ENCODE data around the gene PLEKHH1.
"Not testable (repeated sequence)": the region's sequence is repeated elsewhere in the genome, so short reads cannot be mapped to it uniquely, and the experiment has no call there.

The PLEKHH1 gene

DNA sequence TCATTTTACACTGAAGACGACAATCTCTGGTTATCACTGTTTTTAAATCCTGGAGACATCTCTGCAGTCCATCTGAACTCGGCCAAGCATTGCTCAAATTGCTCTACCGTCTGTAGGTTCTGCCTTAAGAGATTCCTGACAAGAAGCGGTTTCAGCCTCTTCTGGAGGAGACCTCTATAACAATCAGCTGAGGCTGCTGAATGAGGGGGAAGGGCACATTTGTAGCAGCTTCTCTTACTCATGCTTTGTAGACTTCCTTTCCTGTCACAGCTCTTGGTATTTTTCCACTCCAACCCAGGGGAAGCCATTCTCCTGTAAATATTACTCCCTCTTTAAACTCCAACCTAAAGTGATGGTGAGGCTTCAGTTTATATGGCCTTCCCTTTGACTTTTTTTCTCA, 89.6 kb downstream of the PLEKHH1 start:
- no peak for DNase-seq (ENCODE audit: low read depth in 2 of 2)

DNA sequence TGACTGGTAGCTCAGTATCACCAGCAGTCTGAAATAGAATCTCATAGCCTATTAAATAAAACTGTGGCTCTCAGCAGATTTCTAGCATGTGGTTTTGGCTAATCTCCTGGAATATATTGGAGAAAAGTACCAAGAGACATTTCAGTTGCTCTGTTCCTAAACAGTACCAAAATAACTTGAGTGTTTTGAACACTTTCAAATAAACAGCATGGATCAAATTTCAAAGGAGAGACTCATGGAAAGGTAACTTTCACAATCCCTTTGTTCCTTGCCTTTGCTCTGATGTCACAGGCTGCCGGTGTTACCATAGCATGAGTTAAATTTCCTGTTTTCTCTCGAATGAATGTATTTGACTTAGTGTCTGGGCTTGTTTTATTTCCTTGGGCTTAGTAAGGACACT, 90.0 kb downstream of the PLEKHH1 start:
- DNase-seq (ENCODE audit: low read depth in 2 of 2): no peak

DNA sequence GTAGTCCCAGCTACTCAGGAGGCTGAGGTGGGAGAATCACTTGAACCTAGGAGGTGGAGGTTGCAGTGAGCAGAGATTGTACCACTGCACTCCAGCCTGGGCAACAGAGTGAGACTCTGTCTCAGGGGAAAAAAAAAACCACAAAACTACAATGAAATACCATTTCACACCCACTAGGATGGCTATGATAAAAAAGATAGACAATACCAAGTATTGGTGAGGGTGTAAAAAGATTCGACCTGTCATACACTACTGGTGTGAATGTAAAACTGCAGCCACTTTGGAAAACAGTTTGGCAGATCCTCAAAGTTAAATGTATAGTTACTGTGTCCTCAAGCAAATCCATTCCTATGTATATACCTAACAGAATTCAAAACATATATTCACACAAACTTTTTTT, 93.0 kb downstream of the PLEKHH1 start:
- DNase-seq (ENCODE audit: low read depth in 2 of 2): not testable (repeated sequence)

DNA sequence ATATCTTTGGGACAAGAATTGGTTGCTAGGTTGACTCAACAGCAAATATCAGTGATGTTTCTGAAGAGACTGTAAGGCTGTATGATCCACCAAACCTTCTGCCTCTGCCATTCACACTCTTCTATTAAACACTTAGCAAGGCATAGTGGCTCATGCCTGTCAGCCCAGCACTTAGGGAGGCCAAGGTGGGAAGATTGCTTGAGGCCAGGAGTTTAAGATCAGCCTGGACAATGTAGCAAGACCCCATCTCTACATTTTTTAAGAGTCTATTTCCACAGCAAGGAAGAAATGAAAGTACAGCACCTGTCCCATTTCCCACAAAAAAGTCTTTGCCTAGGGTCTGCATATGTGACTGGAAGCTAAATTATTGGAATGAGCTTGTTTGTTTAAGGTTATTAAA, 94.4 kb downstream of the PLEKHH1 start:
- no peak for DNase-seq (ENCODE audit: low read depth in 2 of 2)

DNA sequence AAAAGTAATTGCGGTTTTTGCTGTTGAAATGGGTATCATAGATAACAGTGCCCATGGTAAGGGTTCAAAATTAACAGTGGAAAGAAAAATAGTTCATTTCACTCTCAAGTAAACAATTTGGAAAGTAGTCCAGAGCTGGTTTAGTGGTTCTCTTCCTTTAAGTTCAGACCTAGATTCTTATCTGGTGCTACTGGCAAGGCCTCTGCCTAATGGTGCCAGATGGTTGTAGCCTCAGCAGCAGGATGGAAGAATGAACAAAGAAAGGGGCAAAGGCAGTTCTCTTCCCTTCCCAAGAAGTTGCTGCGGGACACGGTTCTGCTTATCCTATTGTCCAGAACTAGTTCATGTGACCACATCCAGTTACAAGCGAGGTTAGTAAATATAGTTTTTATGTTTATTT, 97.1 kb downstream of the PLEKHH1 start:
- no peak for DNase-seq (ENCODE audit: low read depth in 2 of 2)

DNA sequence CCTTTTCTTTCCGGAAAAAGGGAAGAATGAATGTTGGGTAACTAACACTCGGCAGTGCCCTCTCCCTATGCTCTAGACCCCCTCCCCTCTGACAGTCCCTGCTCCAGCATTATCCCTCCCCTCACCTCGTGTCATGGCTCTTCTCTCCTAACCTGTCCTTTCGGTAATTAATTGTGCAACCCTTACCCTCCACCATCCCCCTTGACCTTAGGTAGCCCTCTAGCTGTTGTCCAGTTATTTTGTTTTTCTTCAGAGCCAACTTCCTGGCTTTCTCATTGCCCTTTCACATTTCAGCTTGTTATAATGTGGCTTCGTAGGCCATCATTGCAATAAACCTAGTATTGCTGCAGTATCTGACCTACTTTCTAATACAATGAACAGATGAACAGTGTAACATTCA, 97.8 kb downstream of the PLEKHH1 start:
- no peak for DNase-seq (ENCODE audit: low read depth in 2 of 2)

DNA sequence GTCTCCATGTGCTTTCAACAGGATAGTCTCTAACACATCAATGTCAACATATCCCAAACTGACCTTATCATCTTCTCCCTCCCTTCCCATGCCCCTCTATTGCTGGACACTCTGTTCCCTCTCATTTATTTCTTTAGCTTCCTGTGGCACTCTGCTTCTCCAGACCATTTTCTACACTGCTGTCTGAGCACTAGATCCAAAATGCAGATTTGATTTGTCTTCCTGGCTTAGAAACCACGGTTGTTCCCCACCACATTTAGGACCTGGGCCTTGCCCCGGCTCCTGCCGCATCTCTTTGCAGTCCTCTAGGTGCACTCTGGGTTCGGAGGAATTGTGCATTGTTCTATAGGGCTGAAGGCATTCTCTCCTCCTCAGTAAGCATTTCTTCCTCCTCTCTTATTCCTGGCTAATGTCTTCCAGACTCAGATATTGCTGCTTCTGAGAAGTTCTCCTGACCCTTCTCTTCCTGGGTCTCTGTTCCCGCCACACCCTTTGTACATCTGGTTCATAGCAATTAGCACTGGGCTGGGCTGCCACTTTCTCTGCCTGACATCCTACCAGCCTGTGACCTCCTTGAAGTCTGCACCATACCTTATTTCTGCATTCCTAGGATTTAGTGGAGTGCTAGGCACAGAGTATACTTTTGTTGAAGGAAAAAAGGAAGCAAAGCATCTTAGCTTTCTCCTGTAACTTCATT, 100.5 kb downstream of the PLEKHH1 start:
- no peak for DNase-seq (ENCODE audit: low read depth in 2 of 2)

DNA sequence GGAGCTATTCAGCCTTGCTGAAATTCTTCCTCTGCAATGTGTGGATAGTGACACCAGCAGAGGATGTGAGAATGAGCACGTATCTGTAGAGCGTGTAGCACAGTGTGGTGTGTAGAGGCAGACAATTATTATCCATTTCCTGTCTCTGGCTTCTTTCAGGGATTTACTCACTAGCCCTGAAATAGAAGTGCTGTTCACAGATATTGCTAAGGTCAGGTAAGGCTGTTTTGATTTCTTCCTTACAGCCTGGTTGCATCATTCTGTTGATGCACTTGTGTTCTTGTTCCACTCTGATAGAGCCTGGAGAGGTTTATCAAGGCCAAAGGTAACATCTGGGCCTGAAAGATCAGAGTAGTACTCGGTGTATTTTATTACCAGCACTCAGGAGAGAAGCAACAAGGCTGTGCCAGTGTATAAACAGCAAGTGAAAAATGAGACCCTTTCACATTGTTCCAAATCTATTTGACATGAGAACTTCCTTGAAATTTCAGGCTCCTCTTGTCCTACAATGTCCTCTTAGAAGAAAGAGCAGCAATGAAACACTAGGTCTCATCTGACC, 103.3 kb downstream of the PLEKHH1 start:
- DNase-seq (ENCODE audit: low read depth in 2 of 2): no peak

DNA sequence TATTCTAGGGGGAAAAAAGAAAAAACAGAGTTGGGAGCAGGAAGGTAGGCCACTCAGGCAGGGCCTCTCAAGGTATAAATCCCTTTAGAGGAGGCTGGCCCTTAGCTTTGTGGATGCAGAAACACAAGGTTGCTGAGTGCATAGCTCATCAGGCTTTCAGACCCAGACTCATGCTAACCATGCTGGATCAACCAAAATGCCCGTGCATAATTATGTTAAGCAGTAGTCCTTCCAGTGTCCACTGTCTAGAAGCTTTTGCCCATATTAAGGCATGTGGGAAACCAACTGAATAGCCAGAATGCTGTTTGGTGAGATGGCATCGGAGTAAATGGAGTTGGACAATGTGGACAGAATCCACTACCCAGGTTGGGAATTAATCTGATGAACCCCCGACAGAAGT, 105.6 kb downstream of the PLEKHH1 start:
- DNase-seq (ENCODE audit: low read depth in 2 of 2): no peak
